Central memory CD8-positive, alpha-beta T cell (primary cell): ENCODE results near the gene SAG.

ENCODE experiments used
- ATAC-seq: fragments of 150-1000 bp; cut with Tn5 transposase; replicated peaks from 2 replicates; pipeline ENCODE4 v1.10.0; 2022; ENCODE audit warnings: mild to moderate bottlenecking, moderate FRiP score, moderate number of reproducible peaks; ENCODE audit not compliant: poor library complexity, severe bottlenecking; ENCODE audit errors: extremely low read depth
- DNase-seq, 2 donors: peaks; one replicate each; pipeline ENCODE4 v3.0.0; 2021; ENCODE audit warnings: low spot score in 2 of 2
- H3K27ac Mint-ChIP-seq: one replicate; pipeline ENCODE4 v1.8.0; 2022; ENCODE audit warnings: low read depth, mild to moderate bottlenecking, moderate library complexity, mixed read lengths
- H3K27me3 Mint-ChIP-seq: one replicate; pipeline ENCODE4 v1.8.0; 2022; ENCODE audit warnings: mixed read lengths
- H3K36me3 Mint-ChIP-seq: one replicate; pipeline ENCODE4 v1.8.0; 2022; ENCODE audit warnings: mild to moderate bottlenecking, moderate library complexity, mixed read lengths; ENCODE audit not compliant: insufficient read depth
- H3K4me1 Mint-ChIP-seq: one replicate; pipeline ENCODE4 v1.8.0; 2022; ENCODE audit warnings: mixed read lengths
- H3K4me3 Mint-ChIP-seq: one replicate; pipeline ENCODE4 v1.8.0; 2022; ENCODE audit warnings: mild to moderate bottlenecking, moderate library complexity, mixed read lengths
- H3K9me3 Mint-ChIP-seq: one replicate; pipeline ENCODE4 v1.8.0; 2022; ENCODE audit warnings: mixed read lengths

SAG gene

GRCh38 chr2:233381638-233381995, 74.0 kb downstream of the SAG start:
- Mint-ChIP-seq H3K27me3 (no peaks in the 10 kb centered on the region), H3K36me3 (peaks cover 27% of the 10 kb centered on the region), H3K27ac (no peak overlapping the region), H3K9me3 (no peaks in the 10 kb centered on the region), H3K4me1 (peaks cover 77% of the 10 kb centered on the region), H3K4me3 (no peak overlapping the region)
- ATAC-seq (no peak), DNase-seq (no peak)

GRCh38 chr2:233384015-233384414, 76.4 kb downstream of the SAG start:
- no peaks in the 10 kb centered on the region for H3K9me3 Mint-ChIP-seq
- H3K4me3 Mint-ChIP-seq: no peak overlapping the region
- no peak for ATAC-seq
- no peak for DNase-seq
- H3K36me3 Mint-ChIP-seq: peaks cover 23% of the 10 kb centered on the region
- H3K27ac Mint-ChIP-seq: peak overlapping the region; percentile 87
- peaks cover 81% of the 10 kb centered on the region for H3K4me1 Mint-ChIP-seq
- H3K27me3 Mint-ChIP-seq: no peaks in the 10 kb centered on the region

- Mint-ChIP-seq H3K4me3 (peak overlapping the region; percentile 73), H3K36me3 (peaks cover 24% of the 10 kb centered on the region), H3K27me3 (no peaks in the 10 kb centered on the region), H3K4me1 (peaks cover 72% of the 10 kb centered on the region), H3K9me3 (no peaks in the 10 kb centered on the region), H3K27ac (peak overlapping the region; percentile 87)
- no peak for DNase-seq
- ATAC-seq: no peak
Observed at GRCh38 chr2:233384811-233385488, 77.3 kb downstream of the SAG start.

GRCh38 chr2:233385489-233386044, 78.0 kb downstream of the SAG start:
- peaks cover 25% of the 10 kb centered on the region for H3K36me3 Mint-ChIP-seq
- peaks cover 65% of the 10 kb centered on the region for H3K4me1 Mint-ChIP-seq
- ATAC-seq (peak; percentile 89), DNase-seq (peak in 1 of 2 donors; percentile 41)
- no peaks in the 10 kb centered on the region for H3K9me3 Mint-ChIP-seq
- H3K27me3 Mint-ChIP-seq: no peaks in the 10 kb centered on the region
- H3K4me3 Mint-ChIP-seq: peak overlapping the region; percentile 73
- peak overlapping the region; percentile 87 for H3K27ac Mint-ChIP-seq

- H3K9me3 Mint-ChIP-seq: no peaks in the 10 kb centered on the region
- no peaks in the 10 kb centered on the region for H3K27me3 Mint-ChIP-seq
- peaks cover 28% of the 10 kb centered on the region for H3K36me3 Mint-ChIP-seq
- peak overlapping the region; percentile 73 for H3K4me3 Mint-ChIP-seq
- no peak for ATAC-seq
- H3K4me1 Mint-ChIP-seq: peaks cover 56% of the 10 kb centered on the region
- peak overlapping the region; percentile 87 for H3K27ac Mint-ChIP-seq
- DNase-seq: no peak
Observed at GRCh38 chr2:233386382-233387041, 78.9 kb downstream of the SAG start.

GRCh38 chr2:233387225-233387624, 79.6 kb downstream of the SAG start:
- Mint-ChIP-seq H3K4me1 (peaks cover 50% of the 10 kb centered on the region), H3K27ac (peak overlapping the region; percentile 87), H3K27me3 (no peaks in the 10 kb centered on the region), H3K4me3 (peak overlapping the region; percentile 73), H3K36me3 (peaks cover 30% of the 10 kb centered on the region), H3K9me3 (no peaks in the 10 kb centered on the region)
- no peak for DNase-seq
- ATAC-seq: no peak

- Mint-ChIP-seq H3K4me3 (peak overlapping the region; percentile 73), H3K27me3 (no peaks in the 10 kb centered on the region), H3K27ac (peak overlapping the region; percentile 87), H3K36me3 (peaks cover 30% of the 10 kb centered on the region), H3K9me3 (no peaks in the 10 kb centered on the region), H3K4me1 (peaks cover 43% of the 10 kb centered on the region)
- ATAC-seq (no peak), DNase-seq (no peak)
Observed at GRCh38 chr2:233387667-233388528, 80.3 kb downstream of the SAG start.

GRCh38 chr2:233389601-233390125, 82.0 kb downstream of the SAG start:
- H3K27me3 Mint-ChIP-seq: no peaks in the 10 kb centered on the region
- DNase-seq (no peak), ATAC-seq (no peak)
- no peaks in the 10 kb centered on the region for H3K9me3 Mint-ChIP-seq
- H3K4me1 Mint-ChIP-seq: peaks cover 29% of the 10 kb centered on the region
- no peak overlapping the region for H3K27ac Mint-ChIP-seq
- peaks cover 29% of the 10 kb centered on the region for H3K36me3 Mint-ChIP-seq
- H3K4me3 Mint-ChIP-seq: no peak overlapping the region

- H3K4me1 Mint-ChIP-seq: peaks cover 43% of the 10 kb centered on the region
- no peaks in the 10 kb centered on the region for H3K27me3 Mint-ChIP-seq
- DNase-seq (no peak), ATAC-seq (no peak)
- peak overlapping the region; percentile 19 for H3K27ac Mint-ChIP-seq
- no peaks in the 10 kb centered on the region for H3K9me3 Mint-ChIP-seq
- H3K36me3 Mint-ChIP-seq: peaks cover 30% of the 10 kb centered on the region
- no peak overlapping the region for H3K4me3 Mint-ChIP-seq
Observed at GRCh38 chr2:233395687-233396086, 88.1 kb downstream of the SAG start.
